Measurements from ENCODE around the gene SLC35F3. TPM values are rescaled to one million over a fixed set of nuclear protein-coding genes. Genes with fewer than 3 reads are reported as not detected.

SLC35F3 gene
- total RNA-seq, 1 experiment from 2014 or later = 0.94 TPM

GRCh38 chr1:234362558-234362957, 458.1 kb downstream of the SLC35F3 start (continued):
- TF ChIP-seq MAX (CRISPR knock-in tag; IDR thresholded peaks at IDR 0.05) (no peak), HMGA2 (CRISPR knock-in tag; IDR thresholded peaks at IDR 0.05) (no peak), ZNF671 (CRISPR knock-in tag; IDR thresholded peaks at IDR 0.05) (no peak)

- Mint-ChIP-seq H3K4me3 (no peak overlapping the region), H3K27me3 (ENCODE audit: low read depth) (peaks cover 3% of the 10 kb centered on the region; the same call in 1 of the 2 replicates), H3K27ac (no peak overlapping the region), H3K36me3 (no peaks in the 10 kb centered on the region), H3K4me1 (0 out of 2 replicates have a peak, but pooled peaks cover 4% of the 10 kb centered on the region), H3K9me3 (no peaks in the 10 kb centered on the region)
- ChIA-PET CTCF (no interaction called here), POLR2A (no interaction called here)
- DNase-seq (ENCODE audit: low spot score) (no peak), ATAC-seq (no peak)
- TF ChIP-seq ARID4B (CRISPR knock-in tag; IDR thresholded peaks at IDR 0.05; ENCODE audit: borderline replicate concordance) = no peak
- no peak for TF ChIP-seq E2F4 (CRISPR knock-in tag; IDR thresholded peaks at IDR 0.05; ENCODE audit: borderline replicate concordance, low read depth)
- no peak for TF ChIP-seq CDX4 (CRISPR knock-in tag; IDR thresholded peaks at IDR 0.05; ENCODE audit: borderline replicate concordance)
- no peak for TF ChIP-seq GTF2I (CRISPR knock-in tag; conservative IDR thresholded peaks at IDR 0.05)
- TF ChIP-seq ZNF138 (CRISPR knock-in tag; conservative IDR thresholded peaks at IDR 0.05) = no peak
- no peak for TF ChIP-seq E2F1 (CRISPR knock-in tag; IDR thresholded peaks at IDR 0.05)
- no peak for TF ChIP-seq ZBTB21 (CRISPR knock-in tag; IDR thresholded peaks at IDR 0.05; ENCODE audit: borderline replicate concordance)
- TF ChIP-seq JAZF1 (CRISPR knock-in tag; IDR thresholded peaks at IDR 0.05) = no peak
These were observed 464.0 kb downstream of the SLC35F3 start for GRCh38 chr1:234368320-234369032.

GRCh38 chr1:234369033-234369430, 464.6 kb downstream of the SLC35F3 start:
- ChIA-PET POLR2A (no interaction called here), CTCF (no interaction called here)
- no peak overlapping the region for H3K4me3 Mint-ChIP-seq
- peaks cover 5% of the 10 kb centered on the region for H3K4me1 Mint-ChIP-seq
- H3K27ac Mint-ChIP-seq = no peak overlapping the region
- peaks cover 3% of the 10 kb centered on the region; the same call in 1 of the 2 replicates for H3K27me3 Mint-ChIP-seq (ENCODE audit: low read depth)
- no peaks in the 10 kb centered on the region for H3K36me3 Mint-ChIP-seq
- no peaks in the 10 kb centered on the region for H3K9me3 Mint-ChIP-seq
- ATAC-seq = no peak
- no peak for TF ChIP-seq TP53 (CRISPR knock-in tag; IDR thresholded peaks at IDR 0.05)
- TF ChIP-seq ZBTB21 (CRISPR knock-in tag; IDR thresholded peaks at IDR 0.05; ENCODE audit: borderline replicate concordance) = no peak
- TF ChIP-seq ZNF263 (CRISPR knock-in tag; IDR thresholded peaks at IDR 0.05; ENCODE audit: low read depth) = no peak
- no peak for TF ChIP-seq GRHL2 (CRISPR knock-in tag; IDR thresholded peaks at IDR 0.05; ENCODE audit: insufficient replicate concordance, severe bottlenecking)
- no peak for TF ChIP-seq ZNF512 (CRISPR knock-in tag; IDR thresholded peaks at IDR 0.05; ENCODE audit: borderline replicate concordance)
- TF ChIP-seq E2F1 (CRISPR knock-in tag; IDR thresholded peaks at IDR 0.05) = no peak
- no peak for TF ChIP-seq ETV6 (CRISPR knock-in tag; IDR thresholded peaks at IDR 0.05)
- TF ChIP-seq ZSCAN18 (CRISPR knock-in tag; IDR thresholded peaks at IDR 0.05) = no peak
- TF ChIP-seq ERG (CRISPR knock-in tag; IDR thresholded peaks at IDR 0.05) = no peak
- DNase-seq (ENCODE audit: low spot score) = no peak
